ENCODE measurements around the gene NDUFB8.

- TF ChIP-seq POLR2A (IDR thresholded peaks at IDR 0.05; ENCODE audit: low read depth) (no peak), CTCF (IDR thresholded peaks at IDR 0.05) (no peak)
Measured at GRCh38 chr10:100515612-100516011, 14.1 kb downstream of the NDUFB8 start.

Measured in esophagus muscularis mucosa (tissue), 3 donors.